ENCODE results near the gene TSHZ3. TPM values are rescaled to one million over a fixed set of nuclear protein-coding genes. Genes with fewer than 3 reads are reported as not detected.

TSHZ3 gene
- total RNA-seq, 1 donor from 2014 or later = 9.4 TPM

GRCh38 chr19:31314849-31315629, 34.2 kb downstream of the TSHZ3 start:
- no peak for DNase-seq (ENCODE audit: low spot score)

GRCh38 chr19:31314156-31314555, 35.1 kb downstream of the TSHZ3 start:
- no peak for DNase-seq (ENCODE audit: low spot score)

- no peak for DNase-seq (ENCODE audit: low spot score)
Measured at GRCh38 chr19:31313291-31314030, 35.8 kb downstream of the TSHZ3 start.

GRCh38 chr19:31312677-31313244, 36.5 kb downstream of the TSHZ3 start:
- no peak for DNase-seq (ENCODE audit: low spot score)

GRCh38 chr19:31312009-31312676, 37.1 kb downstream of the TSHZ3 start:
- peak; percentile 73 for DNase-seq (ENCODE audit: low spot score)

- no peak for DNase-seq (ENCODE audit: low spot score)
Measured at GRCh38 chr19:31310432-31311133, 38.7 kb downstream of the TSHZ3 start.

GRCh38 chr19:31308781-31309180, 40.5 kb downstream of the TSHZ3 start:
- no peak for DNase-seq (ENCODE audit: low spot score)

GRCh38 chr19:31307071-31307669, 42.1 kb downstream of the TSHZ3 start:
- DNase-seq (ENCODE audit: low spot score) = no peak

GRCh38 chr19:31306006-31306753, 43.1 kb downstream of the TSHZ3 start:
- no peak for DNase-seq (ENCODE audit: low spot score)

- no peak for DNase-seq (ENCODE audit: low spot score)
Measured at GRCh38 chr19:31304831-31305312, 44.4 kb downstream of the TSHZ3 start.

GRCh38 chr19:31303262-31303815, 45.9 kb downstream of the TSHZ3 start:
- DNase-seq (ENCODE audit: low spot score) = no peak

GRCh38 chr19:31301306-31301980, 47.8 kb downstream of the TSHZ3 start:
- no peak for DNase-seq (ENCODE audit: low spot score)

- no peak for DNase-seq (ENCODE audit: low spot score)
Measured at GRCh38 chr19:31300422-31300821, 48.8 kb downstream of the TSHZ3 start.

- no peak for DNase-seq (ENCODE audit: low spot score)
Measured at GRCh38 chr19:31299665-31300064, 49.6 kb downstream of the TSHZ3 start.

- DNase-seq (ENCODE audit: low spot score) = no peak
Measured at GRCh38 chr19:31297991-31298390, 51.2 kb downstream of the TSHZ3 start.

GRCh38 chr19:31296741-31297390, 52.4 kb downstream of the TSHZ3 start:
- no peak for DNase-seq (ENCODE audit: low spot score)

- DNase-seq (ENCODE audit: low spot score) = no peak
Measured at GRCh38 chr19:31294189-31294588, 55.0 kb downstream of the TSHZ3 start.

GRCh38 chr19:31292639-31293185, 56.5 kb downstream of the TSHZ3 start:
- no peak for DNase-seq (ENCODE audit: low spot score)

Data from umbilical cord (tissue), 2 donors.